ENCODE results near the gene EIF2S2. TPM values are rescaled to one million over a fixed set of nuclear protein-coding genes. Genes with fewer than 3 reads are reported as not detected.

Gene EIF2S2
- total RNA-seq, 4 donors from 2014 or later: 39.0 to 79.3 (median 64.4) TPM

DNA sequence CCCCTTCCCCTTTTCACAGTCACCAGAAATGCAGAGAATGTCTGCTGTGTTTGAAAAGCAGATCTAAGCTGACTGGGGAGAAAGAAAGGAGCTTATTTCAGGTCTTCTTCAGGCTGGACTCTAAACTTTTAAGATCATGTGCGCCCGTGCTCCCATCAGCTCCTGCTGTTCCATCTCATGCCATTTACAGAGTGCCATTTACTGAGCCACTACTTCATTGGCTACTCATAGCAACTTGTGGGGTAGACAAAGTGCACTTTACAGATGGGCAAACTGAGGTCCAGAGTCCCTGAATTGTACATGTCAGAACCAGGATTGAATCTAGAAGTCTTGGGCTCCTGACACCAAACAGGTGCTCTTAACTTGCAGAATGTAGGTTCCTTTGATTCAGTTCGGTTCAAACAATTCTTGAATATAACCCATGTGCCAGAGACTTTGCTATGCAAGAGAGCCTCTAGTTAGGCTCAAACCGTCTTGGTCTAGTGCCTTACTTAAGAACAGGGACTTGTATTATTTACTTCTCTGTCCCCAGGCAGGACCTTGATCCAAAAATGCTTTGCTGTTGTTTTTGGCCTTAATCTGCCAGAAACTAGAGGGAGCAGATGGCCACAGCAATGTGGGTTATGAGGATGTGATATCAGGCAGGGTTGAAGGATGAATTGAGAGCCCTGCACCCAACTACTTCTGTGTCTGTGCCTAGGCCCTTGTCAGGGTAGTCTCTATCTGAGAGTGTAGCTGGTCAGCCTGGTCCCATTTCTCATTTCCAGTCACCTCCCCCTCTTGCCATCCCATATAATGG is 61.9 kb downstream of the EIF2S2 start:
- H3K9me3 ChIP-seq: no peaks in the 10 kb centered on the region
- DNase-seq: no peak
- intact Hi-C loops (cut with DNase I): no loop called here
- no peak overlapping the region for H3K27ac ChIP-seq
- TF ChIP-seq, protein P1, sequence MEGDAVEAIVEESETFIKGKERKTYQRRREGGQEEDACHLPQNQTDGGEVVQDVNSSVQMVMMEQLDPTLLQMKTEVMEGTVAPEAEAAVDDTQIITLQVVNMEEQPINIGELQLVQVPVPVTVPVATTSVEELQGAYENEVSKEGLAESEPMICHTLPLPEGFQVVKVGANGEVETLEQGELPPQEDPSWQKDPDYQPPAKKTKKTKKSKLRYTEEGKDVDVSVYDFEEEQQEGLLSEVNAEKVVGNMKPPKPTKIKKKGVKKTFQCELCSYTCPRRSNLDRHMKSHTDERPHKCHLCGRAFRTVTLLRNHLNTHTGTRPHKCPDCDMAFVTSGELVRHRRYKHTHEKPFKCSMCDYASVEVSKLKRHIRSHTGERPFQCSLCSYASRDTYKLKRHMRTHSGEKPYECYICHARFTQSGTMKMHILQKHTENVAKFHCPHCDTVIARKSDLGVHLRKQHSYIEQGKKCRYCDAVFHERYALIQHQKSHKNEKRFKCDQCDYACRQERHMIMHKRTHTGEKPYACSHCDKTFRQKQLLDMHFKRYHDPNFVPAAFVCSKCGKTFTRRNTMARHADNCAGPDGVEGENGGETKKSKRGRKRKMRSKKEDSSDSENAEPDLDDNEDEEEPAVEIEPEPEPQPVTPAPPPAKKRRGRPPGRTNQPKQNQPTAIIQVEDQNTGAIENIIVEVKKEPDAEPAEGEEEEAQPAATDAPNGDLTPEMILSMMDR (IDR thresholded peaks at IDR 0.05): no peak
- TF ChIP-seq POLR2A (IDR thresholded peaks at IDR 0.05): no peak
- H3K4me3 ChIP-seq: no peak overlapping the region
- 92 to 94% methylated on average over 4 of the region's 4 CpGs for WGBS, 2 donors
- peaks cover 0 to under 1% (median 0%) of the 10 kb centered on the region in 3 donors for H3K36me3 ChIP-seq
- peaks cover 0 to 64% (median 18%) of the 10 kb centered on the region in 3 donors for H3K4me1 ChIP-seq
- H3K27me3 ChIP-seq: no peaks in the 10 kb centered on the region

DNA sequence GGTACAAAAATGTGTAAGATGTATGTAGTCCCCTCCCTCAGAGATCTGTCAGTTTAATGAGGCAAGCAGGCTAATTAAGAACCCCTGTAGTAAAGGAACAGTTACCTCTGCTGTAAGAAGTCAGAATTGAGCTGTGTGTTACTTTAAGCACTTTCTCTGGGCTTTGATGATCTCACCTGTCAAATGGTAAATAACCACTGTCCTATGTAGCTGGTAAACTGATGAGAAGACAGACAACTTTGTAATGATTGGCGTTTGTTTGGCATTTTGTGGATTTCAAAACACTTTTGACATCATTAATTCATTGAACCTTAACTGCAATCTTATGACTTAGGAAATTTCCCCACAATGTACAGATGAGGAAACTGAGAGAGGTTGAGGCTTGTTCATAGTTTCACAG is 62.7 kb downstream of the EIF2S2 start:
- H3K27ac ChIP-seq: no peak overlapping the region
- H3K27me3 ChIP-seq: no peaks in the 10 kb centered on the region
- H3K4me1 ChIP-seq: peaks cover 0 to 71% (median 19%) of the 10 kb centered on the region in 3 donors
- no peaks in the 10 kb centered on the region for H3K9me3 ChIP-seq
- no peak for DNase-seq
- intact Hi-C loops (cut with DNase I): no loop called here
- H3K36me3 ChIP-seq: peaks cover 0 to 8% (median 0%) of the 10 kb centered on the region in 3 donors
- H3K4me3 ChIP-seq: no peak overlapping the region
- WGBS, 2 donors: 67 to 70% methylated on average over 1 of the region's 1 CpG
- no peak for TF ChIP-seq POLR2A (IDR thresholded peaks at IDR 0.05)
- TF ChIP-seq, protein P1 (IDR thresholded peaks at IDR 0.05): no peak

DNA sequence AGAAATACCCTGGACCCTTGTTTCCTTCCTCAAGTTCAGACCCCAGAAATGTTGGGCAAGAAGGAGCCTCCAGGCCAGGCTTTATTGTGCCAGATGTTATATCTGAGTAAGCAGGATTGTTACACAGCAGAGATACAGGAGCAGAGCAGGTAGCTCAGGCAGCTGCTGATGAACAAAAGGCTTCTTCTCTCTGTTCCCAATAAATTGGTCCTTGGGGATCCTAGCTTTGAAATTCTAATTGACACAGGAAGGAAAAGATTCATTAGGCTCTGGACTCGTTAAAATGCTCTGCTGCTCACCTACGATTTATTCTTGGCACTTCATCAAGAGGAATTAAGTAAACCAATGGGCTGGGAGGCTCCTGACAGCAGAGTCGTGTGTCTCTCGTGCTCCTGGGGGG is 64.1 kb downstream of the EIF2S2 start:
- intact Hi-C loops (cut with DNase I): no loop called here
- peaks cover 0 to 10% (median 0%) of the 10 kb centered on the region in 3 donors for H3K36me3 ChIP-seq
- no peaks in the 10 kb centered on the region for H3K27me3 ChIP-seq
- peaks cover 0 to 85% (median 19%) of the 10 kb centered on the region in 3 donors for H3K4me1 ChIP-seq
- TF ChIP-seq POLR2A (IDR thresholded peaks at IDR 0.05): no peak
- TF ChIP-seq, protein P1 (IDR thresholded peaks at IDR 0.05): no peak
- no peaks in the 10 kb centered on the region for H3K9me3 ChIP-seq
- H3K27ac ChIP-seq: no peak overlapping the region
- 60 to 67% methylated on average over 3 to 4 of the region's 4 CpGs for WGBS, 2 donors
- no peak for DNase-seq
- H3K4me3 ChIP-seq: no peak overlapping the region

DNA sequence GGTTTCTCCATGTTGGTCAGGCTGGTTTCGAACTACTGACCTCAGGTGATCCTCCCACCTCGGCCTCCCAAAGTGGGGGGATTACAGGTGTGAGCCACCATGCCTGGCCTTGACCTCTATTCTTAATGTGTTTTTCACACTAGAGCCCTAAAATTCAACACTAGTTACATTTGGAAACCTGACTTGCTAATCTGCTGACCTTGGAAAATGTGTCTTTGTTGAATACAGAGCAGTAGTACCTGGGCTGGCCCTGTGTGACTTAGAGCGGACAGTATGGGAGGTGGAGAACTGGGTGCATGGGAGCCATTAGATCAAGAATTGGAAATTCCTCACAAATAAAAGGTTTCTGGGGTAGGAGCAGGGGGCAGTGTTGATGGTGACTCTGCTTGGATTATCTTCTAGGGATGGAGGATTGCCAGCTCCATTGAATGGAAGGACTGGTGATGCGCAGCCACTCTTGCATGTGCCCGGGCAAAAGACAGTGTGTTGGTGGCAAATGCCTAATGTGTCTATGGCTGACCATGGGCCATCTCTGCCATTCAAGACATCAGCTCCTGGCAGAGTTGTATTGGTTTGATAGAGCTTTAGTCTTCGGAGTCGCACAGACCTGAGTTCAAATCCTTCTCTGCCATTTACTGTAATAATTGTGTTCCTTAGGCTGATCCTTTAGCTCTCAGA is 64.9 kb downstream of the EIF2S2 start:
- Histone ChIP-seq H3K27ac (no peak overlapping the region), H3K9me3 (no peaks in the 10 kb centered on the region), H3K36me3 (peaks cover 0 to 10% (median 0%) of the 10 kb centered on the region in 3 donors), H3K27me3 (no peaks in the 10 kb centered on the region), H3K4me1 (peaks cover 0 to 85% (median 19%) of the 10 kb centered on the region in 3 donors), H3K4me3 (no peak overlapping the region)
- TF ChIP-seq POLR2A (IDR thresholded peaks at IDR 0.05): no peak
- TF ChIP-seq, protein P1 (IDR thresholded peaks at IDR 0.05): no peak
- DNase-seq: no peak
- WGBS, 2 donors: 95% methylated on average over 7 of the region's 7 CpGs
- intact Hi-C loops (cut with DNase I): no loop called here
